NK-92 treated with Interleukin-12 subunit alpha and Interleukin-12 subunit beta, amount 100 ng/mL, for 24 hours (cell line): Measurements from ENCODE around the gene MPO.

Experiments used
- DNase-seq: peaks from one replicate; lab custom pipeline; 2025; lab: John Stamatoyannopoulos, UW

MPO gene

DNA sequence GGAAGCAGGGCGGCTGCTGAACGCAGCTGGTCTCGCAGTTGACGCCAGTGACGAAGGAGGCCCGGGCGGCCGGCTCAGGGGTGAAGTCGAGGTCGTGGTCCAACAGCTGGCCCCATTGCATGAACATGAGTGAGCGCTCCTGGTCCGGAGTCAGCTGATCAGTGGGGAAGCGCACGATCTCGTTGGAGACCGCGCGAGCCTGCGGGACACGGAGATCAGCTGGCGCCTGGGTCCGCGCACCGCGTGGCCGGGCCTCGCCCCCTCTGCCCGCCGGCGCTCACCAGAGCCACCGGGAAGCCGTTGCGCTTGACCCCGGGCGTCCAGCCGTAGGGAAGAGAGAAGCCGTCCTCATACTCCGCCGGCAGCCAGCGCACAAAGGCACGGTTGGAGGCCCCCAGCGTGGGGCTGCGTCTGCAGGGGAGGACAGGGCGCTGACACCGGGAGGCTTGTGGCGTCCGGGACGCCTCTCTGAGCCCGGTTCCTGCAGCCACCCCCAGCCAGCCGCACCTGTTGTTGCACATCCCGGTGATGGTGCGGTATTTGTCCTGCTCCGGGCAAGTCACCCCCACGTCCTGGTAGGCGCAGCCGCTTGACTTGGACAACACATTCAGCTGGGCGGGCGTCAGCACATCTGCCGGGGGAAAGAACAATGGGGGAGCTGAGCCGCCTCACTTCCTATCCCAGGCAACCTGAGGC is 1.6 kb downstream of the MPO start:
- no peak for DNase-seq

DNA sequence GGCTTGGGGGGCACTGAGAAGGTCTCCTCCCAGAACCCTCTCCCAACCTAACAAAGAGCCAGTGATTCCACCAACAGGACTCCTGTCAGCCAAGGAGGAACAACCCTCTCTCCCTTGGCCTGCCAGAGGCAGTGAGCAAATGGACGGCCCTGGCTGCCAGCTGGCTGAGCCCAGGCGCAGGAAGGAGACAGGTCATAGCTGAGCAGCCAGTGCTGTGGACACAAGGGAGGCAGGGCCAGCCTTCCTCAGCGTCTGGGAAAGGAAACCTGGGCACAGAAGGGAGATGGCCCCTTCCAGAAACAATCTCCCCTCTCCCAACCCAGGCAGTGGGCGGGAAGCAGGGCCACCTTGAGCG is 2.1 kb downstream of the MPO start:
- no peak for DNase-seq

DNA sequence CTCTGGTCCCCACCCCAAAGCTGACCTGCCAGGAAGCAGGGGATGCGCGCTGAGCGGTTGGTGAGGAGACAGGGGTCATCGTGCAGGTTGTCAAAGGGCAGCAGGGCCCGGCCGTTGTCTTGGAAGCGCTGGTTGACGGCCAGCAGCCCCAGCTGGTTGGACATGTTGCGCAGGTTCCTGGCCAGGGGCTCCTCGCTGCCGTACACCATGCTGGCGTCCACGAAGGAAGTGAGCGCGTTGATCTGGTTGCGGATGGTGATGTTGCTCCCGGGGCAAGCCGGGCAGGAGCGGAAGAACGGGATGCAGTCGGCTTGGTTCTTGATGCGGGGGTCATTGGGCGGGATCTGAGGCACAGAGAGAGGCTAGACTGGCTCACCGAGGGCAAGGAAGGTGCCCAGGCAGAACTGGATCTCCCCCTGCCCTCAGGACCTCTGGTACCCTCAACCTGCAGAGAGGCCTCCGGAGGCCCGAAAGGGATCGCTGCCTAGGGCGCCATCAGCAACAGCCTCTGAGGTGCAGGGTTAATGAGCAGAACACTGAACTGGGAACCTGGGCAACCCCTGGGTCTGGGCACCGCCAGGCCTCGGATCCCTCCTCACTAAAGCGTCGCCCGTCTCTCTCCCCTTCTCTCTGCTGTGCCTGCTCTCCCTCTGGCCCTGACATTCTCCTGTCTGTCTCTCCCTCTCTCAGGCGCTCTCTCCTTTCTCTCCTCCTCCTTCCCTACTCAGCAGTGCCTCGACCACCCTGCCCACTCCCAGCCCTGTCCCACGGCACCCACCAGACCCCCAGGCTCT is 2.7 kb downstream of the MPO start:
- DNase-seq = no peak

DNA sequence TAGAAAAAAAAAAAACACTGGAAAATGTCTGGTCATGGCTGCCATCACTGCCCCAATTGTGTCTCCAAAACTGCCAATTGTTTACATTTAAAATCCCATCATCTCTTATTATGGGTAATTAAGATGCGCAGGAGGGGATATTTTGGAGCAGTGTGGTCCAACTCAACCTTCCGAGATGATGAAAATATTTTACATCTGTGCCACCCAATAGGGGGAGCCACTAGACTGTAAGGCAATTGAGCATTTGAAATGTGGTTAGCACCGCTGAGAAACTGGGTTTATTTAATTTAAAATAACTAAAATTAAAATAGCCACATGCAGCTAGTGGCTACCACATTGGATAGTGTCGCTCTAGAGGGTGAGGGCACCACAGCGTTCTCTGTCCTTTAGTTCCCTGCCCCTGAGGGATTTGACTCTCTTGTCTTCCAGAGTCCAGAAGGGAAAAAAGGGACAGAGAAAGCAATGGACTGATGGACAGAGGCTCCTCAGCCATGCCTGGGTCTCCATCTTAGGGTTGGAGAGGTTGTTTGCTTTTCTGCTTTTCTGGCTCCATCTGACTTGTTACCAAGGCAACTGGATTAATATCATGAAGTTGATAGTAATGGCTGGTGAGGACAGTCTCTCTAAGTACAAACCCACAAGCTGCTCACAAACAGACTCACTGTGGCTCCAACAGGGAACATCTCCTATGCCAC is 3.5 kb downstream of the MPO start:
- DNase-seq = no peak

DNA sequence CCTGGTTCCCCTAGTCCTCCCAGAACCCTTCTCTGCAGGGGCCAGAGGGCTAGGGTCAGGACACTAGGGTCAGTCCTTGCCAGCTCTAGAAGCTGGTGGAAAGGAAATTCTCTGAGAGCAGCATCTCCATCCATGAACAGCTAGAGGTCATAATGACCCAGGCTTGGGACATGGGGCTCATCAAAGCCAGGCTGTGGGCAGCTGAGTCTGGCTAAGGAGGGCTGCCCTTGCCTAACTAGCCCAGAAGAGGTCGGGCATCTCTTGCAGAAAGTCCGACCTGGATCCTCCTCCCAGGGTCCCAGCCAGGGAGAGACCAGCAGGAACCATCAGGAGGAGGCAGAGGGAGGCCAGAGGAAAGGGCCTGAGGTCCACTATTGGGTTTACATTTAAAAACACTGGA is 4.3 kb downstream of the MPO start:
- no peak for DNase-seq

DNA sequence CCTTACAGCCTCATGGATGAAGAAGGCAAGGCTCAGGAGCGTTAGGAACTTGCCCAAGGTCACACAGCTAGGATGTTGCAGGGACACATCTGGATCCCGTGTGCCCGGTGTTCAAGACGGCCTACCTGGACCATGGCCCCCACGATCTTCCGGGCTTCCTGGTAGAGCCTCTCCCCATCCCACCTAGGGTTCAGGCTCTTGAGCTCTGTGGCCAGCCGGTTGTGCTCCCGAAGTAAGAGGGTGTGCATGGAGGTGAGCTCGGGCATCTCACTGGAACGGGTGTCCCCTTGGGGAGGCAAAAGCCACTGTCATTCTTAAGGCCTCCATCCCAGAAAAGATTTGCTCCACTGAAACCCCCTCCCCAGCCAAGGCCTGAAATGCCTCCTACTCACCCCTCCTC is 5.3 kb downstream of the MPO start:
- DNase-seq = no peak

DNA sequence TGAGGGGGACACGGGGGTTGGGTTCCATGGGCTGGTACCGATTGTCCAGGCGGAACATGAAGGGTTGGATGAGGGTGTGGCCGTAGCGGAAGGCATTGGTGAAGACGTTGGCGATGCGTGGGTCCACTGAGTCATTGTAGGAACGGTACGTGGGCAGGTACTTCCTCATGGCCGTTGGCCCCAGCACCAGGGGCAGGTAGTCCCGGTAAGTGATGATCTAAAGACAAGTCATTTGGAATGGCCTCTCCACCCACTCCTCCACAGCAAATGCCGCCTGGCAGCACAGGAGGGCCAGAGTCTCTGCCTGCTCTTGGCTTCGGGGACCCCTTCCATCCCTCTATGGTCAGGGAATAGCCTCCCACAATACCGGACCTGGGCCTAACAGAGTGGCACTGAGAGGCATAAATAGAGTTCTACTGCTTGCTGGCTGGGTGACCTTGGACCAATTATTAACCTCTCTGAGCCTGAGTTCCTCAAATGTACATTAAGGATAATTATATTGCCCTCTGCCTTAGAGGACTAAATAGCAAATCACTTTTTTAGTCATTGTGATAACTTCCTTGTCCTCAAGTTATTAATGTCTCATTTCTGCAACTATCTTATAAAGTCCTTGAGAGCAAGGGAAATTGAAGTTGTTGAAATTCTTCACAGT is 7.2 kb downstream of the MPO start:
- no peak for DNase-seq

DNA sequence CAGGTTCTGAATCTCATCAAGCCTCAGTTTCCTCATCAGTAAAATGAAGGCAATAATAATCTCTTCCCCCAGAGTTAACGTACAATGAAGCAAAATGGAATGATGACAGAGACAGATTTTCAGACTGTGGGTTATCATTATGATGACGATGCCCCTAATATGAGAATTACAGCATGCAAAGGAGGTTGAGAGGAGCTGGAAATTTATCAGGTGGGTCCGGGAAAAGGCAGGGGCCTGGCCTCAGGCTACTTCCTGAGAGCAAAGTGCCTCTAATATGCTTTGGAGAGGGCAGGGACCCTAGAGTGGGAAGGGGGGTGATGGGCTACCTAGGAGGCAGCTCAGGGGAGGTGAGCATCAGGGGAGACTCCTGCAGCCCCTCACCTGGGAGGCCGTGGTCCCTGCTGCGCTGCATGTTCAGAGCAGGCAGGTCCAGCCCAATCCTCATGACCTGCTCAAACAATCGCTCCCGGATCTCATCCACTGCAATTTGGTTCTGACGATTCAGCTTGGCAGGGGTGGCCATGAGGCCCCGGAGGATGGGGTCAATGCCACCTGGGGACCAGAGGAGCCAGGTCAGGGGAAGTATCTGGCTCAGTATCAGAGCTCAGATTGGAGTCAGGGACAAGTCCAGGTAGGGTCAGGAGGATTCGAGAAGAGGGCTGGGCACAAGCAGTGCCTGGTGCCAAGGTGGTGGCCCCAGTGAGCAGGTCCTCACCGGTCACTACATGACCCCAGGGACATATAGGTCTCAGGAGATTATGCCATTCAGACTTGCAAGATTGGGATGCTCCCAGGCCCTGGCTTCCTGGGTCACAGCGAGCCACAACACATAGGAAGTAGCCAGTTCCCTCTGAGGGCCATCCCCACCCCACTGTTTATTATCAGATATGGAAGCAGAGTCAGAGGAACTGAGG is 8.1 kb downstream of the MPO start:
- DNase-seq = no peak

DNA sequence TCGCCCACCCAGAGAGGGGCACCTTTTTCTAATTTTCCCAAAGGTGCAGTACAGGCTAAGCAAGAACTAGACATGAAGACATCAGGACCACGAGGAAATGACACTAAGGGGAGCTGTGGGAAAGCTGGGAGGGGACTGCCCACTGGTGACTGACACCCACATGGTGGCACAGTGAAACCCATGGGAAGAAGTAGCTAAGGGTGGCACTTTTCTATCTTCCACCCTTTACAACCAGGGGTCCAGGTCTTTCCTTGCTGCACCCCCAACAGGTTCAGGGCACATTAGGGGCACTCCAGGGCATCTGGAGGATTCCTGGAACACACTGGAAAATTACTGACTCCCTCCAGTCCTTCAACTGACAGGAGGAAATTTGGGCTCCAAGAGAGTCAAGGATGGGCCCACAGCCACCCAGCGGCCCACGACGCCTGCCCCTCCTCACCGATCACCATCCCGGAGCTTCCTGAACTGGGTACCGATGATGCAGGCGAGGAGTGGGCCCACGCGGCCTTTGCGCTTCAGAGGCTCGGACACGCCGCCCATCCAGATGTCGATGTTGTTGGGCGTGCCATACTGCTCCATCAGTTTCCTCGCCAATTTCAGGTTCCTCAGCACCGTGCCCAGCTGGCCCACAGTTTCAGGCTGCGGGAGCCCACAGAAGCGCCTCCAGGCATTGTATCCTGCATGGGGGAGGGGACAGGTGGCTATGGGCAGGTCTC is 9.4 kb downstream of the MPO start:
- no peak for DNase-seq

DNA sequence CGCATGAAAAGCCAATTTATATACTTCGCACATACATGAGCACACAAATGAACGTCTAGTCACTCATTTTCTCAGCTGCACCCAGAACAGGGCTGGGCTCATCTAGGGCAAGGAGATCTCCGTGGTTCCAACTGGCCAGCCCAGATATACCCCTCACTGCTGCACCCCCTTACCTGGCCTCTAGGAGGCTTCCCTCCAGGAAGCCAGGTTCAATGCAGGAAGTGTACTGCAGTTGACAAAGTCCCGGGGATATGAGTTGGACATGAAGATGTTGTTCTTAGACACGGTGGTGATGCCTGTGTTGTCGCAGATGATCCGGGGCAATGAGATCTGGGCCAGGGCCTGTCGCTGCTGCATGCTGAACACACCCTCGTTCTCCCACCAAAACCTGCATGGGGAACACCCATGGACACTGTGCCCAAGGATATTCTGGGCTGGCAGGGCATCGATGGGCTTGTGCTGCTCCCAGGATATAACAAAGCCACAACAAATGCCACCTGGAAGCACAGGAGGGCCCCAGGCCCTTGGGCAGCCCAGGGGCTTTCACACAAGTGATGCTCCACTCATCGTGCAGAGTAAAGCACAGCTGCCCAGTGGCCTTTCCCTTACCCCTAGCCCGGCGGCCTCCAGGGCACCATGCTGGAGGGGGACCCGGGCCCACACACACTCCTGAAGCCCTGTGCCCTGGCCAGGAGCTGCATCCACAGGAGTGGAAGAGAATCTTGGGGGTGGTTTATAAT is 10.1 kb downstream of the MPO start:
- DNase-seq = no peak

DNA sequence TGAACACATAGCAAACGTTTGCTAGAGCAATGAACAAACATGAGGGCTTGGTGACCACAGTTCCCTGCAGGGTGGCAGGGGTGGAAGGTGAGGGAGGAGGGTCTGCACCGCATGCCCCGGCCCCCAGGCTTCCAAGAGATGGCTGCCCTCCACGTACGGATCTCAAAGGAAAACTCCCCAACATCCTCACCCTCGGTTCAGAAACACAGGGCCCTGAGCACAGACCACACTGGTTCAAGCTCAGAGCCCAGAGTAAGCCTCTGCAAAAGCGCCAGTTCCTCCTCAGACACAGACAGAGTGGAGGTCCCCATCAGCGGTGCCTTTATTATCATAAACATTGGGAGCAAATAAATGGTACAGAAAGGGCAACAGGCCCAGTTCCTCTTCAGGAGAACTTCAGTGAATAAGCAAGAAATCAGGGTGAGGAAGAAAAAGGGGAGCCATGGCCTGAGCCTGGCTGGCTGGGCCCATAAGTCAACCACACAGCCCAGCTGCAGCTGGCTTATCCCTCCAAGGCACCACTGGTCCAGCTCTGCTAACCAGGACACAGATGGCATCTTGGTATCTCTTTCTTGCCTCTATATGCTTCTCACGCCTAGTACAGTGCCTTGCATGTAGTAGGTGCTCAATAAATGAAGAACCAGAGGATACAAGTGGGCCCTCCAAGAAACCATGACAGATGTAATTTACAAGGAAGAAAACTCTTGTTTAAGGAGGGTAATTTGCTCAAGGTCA is 11.0 kb downstream of the MPO start:
- DNase-seq = no peak

DNA sequence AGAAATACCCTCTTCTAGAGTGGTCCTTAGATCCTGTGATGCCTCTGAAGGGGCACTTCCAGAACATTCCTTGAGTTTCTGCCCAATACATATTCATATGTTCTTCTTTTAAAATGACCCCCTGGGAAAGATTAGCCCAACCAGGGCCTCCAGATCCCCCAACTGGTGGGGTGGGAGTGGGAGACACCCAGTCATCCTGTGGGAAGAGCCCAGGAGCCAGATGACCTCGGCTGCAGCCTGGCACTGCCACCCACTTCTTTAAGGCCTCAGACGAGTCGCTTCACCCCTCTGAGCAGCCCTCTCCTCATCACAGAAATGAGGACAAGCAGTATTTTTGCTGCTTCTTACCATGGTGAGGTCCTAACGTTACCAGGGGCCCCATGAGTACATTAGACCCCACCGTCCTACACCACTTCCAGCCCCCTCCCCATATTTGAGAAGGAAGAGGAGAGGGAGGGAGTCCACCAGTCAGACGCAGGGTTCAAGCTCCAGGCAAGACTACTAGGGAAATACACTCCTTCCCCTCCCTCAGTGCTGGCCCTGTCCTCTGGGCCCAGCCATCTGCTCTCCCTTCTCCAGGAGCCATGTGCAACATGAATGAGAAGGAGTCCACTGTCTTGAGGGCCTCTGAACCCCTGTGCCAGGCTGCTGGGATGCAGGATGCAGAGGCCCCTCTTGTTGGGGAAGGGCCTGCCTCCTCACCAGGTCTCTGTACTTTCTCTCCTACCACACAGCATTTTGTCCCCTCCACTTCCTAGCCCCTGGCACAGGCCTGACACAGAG is 11.8 kb downstream of the MPO start:
- DNase-seq = no peak

DNA sequence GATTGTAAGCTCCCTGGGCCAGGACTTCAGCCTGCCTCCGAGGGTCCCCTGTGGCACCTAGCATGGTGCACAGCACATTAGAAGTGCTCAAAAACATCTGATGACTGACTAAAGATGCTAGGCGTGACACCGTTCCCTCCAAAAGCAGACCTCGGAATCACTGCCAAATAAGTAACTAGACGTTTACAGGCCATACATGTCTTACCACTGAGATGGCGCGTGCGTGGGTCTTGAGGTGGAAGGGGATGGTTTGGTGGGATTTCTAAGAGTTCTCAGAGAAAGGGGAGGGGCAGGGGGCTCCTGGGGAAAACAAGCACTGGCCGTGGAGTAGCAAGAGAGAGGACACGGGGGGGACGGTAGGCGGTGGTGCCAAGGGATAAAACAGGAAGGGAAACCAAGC is 12.4 kb downstream of the MPO start:
- no peak for DNase-seq

DNA sequence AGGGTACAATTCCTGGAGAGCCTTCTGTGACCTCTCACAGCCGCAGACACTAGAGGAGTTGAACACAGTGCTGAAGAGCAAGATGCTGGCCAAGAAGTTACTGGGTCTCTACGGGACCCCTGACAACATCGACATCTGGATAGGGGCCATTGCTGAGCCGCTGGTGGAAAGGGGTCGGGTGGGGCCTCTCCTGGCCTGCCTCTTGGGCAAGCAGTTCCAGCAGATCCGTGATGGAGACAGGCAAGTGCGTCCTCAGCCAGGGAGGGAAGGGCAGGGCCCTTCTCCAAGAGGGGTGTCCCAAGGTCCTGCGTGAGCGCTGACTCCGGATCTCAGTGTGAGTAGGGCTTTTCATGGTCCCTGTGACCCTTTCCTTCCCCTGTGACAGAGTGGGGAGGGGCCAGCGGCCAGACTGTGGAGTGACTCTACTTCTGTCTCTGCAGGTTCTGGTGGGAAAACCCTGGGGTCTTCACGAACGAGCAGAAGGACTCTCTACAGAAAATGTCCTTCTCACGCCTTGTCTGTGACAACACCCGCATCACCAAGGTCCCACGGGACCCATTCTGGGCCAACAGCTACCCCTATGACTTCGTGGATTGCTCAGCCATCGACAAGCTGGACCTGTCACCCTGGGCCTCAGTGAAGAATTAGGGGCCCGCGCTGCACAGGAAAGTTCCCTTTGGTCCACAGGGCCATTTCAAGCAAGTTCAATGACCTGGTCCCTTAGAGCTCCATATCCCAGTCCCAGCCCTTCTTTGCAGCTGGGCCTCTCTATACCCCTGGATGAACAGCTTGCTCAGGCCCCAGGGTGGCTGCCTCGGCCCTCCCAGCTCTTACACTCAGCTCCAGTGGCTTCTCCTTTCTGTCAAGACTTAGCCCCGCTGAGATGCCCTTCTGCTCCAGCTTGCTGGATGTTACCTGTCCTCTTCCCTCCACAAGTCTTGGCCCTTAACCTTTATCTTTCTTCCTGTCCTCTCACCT is 13.1 kb downstream of the MPO start:
- no peak for DNase-seq

DNA sequence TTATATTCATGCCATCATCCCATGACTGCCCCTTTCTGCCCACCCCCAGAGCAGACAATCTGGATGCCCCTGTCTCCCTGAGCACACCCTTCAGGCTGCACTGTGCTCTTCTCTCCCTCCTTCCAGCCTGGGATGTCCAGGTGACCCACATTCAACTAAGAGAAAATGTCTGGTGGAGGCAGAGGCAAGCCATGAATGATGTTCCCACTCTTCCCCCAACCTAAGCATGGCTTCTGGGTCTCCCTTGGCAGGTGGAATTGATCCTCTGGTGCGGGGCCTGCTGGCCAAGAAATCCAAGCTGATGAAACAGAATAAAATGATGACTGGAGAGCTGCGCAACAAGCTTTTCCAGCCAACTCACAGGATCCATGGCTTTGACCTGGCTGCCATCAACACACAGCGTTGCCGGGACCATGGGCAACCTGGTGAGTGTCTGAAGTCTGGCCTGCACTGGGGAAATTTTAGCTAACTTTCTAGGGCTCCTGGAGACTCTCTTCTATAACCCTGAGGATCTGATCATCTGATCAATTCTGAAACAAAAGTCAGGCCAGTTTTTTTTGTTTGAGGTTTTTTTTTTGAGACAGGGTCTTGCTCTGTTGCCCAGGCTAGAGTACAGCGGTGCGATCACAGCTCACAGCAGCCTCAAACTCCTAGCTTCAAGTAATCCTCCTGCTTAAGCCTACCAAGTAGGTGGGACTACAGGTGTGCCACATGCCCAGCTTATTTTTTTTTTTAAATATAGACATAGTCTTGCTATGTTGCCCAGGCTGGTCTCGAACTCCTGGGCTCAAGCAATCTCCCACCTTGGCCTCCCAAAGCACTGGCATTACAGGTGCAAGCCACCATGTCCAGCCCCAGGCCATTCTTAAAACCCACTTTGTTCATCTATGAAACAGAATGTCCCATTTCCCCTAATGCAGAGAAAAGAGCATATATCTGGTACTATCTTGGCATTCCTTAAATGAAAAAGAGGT is 14.5 kb downstream of the MPO start:
- no peak for DNase-seq

DNA sequence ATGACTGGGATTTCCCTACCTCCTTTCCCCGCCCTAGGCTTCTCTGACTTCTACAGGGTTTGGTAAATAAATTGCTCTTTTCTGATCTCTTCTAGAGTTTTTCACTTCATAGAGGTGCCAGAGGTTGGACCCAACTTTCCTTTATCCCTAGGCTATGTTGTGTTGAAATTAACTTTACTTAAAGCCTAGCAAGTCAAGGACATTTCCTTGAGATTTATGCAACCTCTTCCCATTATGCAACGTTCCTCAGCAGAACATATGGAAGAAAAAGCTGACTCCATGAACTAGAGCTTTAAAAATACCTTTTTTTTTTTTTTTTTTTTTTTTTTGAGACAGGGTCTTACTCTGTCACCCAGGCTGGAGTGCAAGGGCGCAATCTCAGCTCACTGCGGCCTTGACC is 15.5 kb downstream of the MPO start:
- DNase-seq = no peak
